GM20000 (cell line): ENCODE results near the gene NCS1.

Experiments
- DNase-seq: peaks from one replicate; pipeline ENCODE4 v3.0.0; 2012; ENCODE audit warnings: low spot score
- TF ChIP-seq, protein P1 (sequence below): IDR thresholded peaks from 2 replicates; pipeline ENCODE4 v1.5.1; 2012; ENCODE audit warnings: mild to moderate bottlenecking, control low read depth; ENCODE audit errors: extremely low read depth, missing control alignments

The NCS1 gene

DNA sequence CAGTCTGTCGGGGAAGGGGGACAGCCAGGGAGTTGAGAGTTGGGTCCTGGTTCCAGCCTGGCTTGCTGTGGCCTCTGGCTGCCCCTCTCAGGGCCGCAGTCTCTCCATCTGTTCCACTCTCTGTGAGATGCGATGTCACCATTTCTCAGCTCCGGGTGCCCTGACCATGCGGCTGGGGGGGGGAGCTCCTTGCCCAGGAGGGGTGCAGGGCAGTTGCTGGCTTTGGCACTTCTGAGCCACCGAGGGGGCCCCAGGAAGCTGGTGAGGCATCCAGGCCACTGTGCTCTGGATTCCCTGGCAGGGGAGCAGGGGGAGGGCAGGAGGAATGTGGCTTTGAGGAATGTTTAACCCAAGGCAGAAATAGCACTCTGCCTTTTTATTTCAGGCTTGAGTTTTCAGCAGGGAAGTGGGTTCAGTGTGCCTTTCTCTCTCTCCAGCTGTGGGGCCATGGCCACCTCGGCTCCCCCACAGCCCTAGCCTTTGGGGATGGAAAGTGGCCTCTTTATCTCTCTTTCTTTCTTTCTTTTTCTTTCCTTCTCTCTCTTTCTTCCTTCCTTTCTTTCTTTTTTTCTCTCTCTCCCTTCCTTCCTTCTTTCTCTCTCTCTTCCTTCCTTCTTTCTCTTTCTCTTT lies 11.0 kb downstream of the NCS1 start:
- DNase-seq = no peak

DNA sequence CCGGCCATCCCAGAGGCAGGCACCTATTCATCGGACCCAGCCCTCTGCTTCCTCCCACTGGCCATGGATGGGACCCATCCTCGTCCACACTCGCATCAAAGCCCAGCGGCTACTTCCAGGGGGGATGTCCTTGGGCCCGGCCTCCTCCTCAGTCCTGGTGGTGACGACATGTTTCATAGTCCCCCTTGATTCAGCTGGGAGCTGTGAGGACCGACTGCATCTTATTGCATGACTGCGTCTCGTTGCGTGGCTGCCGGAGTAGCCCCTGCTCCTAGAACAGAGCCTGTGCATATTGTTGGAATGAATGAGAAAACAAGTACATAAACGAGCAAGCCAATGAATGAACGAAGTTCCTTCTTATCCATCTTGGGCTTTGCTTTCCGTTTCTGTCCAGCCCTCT lies 12.8 kb downstream of the NCS1 start:
- no peak for DNase-seq
- TF ChIP-seq, protein P1, sequence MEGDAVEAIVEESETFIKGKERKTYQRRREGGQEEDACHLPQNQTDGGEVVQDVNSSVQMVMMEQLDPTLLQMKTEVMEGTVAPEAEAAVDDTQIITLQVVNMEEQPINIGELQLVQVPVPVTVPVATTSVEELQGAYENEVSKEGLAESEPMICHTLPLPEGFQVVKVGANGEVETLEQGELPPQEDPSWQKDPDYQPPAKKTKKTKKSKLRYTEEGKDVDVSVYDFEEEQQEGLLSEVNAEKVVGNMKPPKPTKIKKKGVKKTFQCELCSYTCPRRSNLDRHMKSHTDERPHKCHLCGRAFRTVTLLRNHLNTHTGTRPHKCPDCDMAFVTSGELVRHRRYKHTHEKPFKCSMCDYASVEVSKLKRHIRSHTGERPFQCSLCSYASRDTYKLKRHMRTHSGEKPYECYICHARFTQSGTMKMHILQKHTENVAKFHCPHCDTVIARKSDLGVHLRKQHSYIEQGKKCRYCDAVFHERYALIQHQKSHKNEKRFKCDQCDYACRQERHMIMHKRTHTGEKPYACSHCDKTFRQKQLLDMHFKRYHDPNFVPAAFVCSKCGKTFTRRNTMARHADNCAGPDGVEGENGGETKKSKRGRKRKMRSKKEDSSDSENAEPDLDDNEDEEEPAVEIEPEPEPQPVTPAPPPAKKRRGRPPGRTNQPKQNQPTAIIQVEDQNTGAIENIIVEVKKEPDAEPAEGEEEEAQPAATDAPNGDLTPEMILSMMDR = no peak

More for the DNA sequence above, 11.0 kb downstream of the NCS1 start:
- TF ChIP-seq, protein P1 = no peak

DNA sequence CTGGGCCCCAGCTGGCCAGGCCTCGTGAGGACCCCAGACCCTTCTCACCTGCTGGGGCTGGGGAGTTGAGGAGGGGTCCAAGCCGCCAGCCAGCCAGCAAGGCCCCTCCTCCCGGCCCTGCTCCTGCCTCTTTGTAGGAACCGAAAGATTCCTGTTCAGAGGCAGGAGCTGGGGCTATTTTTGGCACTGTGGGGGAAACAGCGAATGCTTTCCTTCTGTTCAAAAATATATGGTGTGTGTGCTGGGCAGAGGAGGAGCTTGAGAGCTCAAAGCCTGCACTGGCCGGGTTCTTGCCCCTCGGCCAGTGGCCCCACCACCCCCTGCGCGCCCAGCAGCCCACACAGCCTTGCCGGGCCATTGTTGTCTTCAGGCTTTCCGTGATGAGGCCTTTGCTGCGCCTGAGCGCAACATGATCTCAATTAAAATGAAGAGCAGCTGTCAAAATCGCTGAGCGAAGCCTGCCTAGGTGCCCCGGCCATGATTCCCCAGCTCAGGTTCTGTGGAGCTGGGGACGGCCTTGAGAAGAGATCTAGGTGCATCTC lies 13.4 kb downstream of the NCS1 start:
- no peak for DNase-seq
- TF ChIP-seq, protein P1 = no peak

DNA sequence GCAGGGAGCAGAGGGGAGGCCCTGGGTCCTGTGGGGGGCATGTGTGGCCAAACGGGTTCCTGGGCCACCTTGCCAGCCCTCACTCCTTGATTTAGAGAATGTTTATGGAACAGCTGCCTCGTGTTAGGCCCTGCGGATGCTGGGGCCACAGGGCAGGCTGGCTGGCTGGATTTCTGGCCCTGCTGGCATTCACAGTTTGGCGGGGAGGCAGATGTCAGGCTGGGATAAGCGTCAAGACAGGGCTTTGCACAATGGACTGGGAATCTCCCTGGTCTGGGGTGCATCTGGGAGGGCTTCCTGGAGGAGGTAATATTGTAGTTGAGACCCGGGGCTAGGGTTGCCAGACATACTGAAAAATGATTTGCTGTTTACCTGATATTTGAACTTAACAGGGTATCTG lies 13.8 kb downstream of the NCS1 start:
- DNase-seq = no peak
- TF ChIP-seq, protein P1 = no peak

DNA sequence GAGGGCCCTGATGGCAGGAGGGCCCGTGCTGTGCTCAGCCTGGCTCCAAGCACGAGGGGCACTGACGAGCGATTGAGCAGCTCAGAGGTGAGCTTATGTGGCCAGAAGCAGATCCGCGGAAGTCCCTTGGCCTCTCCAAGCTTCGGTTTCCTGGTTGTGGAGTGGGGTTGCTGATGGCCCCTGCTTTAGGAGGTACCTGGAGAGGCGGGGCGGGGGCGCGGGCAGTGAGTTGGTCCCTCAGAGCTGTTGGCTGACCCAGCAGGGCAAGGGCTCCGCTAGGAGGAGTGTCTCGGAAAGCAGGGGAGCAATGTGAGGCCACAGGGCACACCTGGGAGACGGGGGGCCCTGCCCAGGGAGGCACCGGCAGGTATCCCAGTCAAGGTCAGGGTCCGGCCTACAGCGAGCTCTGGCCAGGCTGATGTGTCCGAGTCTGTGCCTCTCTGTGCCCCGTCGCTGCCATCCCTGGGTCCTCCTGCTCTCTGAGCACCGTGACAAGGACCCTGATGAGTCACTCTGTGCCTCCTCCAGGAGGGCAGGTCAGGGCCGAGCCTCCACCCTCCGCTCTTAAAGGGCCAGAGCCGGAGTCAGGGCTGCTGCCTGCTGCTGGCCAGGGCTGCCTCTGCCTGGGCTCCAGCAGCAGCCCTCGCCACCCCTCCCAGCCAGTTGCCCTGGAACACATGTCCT lies 14.8 kb downstream of the NCS1 start:
- DNase-seq = no peak
- TF ChIP-seq, protein P1 = no peak

DNA sequence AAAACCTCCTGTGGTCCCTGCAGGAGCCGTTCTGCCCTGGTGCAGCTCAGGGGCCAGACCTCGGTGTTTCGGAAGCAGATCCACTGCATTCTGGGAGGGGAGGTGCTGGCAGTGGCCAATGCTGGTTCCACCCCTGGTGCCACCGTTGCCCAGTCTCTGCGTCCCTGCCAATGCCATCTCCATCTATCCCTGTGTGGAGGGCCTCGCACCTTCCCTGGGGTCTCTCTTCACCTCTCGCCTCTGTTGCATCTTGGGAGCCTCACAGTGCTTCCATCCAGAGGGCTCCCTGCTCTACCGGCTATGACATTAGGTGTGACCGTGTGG lies 15.3 kb downstream of the NCS1 start:
- DNase-seq = no peak
- TF ChIP-seq, protein P1 = no peak

DNA sequence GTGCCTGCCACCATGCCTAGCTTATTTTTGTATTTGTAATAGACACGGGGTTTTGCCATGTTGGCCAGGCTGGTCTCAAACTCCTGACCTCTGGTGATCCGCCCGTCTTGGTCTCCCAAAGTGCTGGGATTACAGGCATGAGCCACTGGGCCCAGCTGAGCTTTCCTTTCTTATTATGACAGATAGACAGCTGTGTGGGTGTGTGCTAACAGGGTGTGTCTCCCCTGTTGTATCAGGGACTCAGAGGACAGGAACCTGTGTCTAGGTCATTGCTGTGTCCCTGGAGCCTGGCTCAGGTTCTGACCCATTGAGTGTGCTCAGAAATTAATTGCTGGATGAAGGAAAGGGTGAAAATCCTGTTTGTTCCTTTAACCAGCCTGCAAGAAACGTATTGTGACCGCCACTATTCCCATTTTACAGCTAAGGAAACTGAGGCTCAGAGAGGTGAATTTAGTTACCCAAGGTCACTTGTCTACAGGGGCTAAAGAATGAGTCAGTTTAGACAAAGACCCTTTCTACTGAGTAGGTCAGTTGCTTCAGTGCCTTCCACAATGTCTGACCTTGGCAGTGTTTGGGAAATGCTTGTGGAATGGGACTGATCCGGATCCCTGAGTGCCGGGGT lies 16.8 kb downstream of the NCS1 start:
- TF ChIP-seq, protein P1 = no peak
- no peak for DNase-seq
